Measurements from ENCODE around the gene XXYLT1.

Gene XXYLT1

DNA sequence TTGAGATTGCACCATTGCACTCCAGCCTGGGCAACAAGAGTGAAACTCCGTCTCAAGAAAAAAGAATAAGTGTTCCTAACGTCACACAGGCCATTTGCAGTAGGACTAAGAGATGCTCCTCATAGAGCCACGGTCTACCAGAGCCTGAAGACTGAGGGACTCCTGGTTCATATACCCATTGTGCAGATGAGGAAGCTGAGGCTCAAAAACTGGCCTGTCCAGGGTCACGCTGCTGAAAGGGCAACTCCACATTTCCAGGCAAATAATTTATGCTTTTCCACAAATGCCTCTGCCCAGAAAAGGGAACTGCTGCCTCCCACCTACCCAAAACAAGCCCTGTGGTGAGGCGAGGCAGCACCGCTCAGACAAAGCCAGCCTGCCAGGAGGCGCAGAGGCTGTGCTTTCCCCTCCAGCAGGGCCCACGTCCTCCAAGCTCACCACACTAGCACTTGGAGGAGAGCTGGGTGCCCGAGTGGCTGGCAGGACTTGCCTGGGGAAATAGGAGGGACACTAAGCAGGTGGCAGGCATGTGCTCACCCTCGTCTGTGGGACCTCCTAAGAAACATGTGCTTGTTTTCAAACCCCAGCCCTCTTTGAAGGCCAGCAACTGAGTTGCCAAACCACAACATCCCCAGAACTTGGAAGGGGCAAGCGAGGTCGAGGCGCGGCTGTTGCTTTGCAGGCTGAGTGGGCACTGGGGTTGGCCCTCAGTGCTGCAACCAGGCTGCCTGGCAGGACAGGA lies 195.6 kb downstream of the XXYLT1 start:
- H3K4me1 Mint-ChIP-seq (ENCODE audit: low read depth), result peaks cover 3% of the 10 kb centered on the region
- H3K4me3 Mint-ChIP-seq, result no peak overlapping the region
- no peaks in the 10 kb centered on the region for H3K9me3 Mint-ChIP-seq
- no peak overlapping the region for H3K27ac Mint-ChIP-seq
- H3K27me3 Mint-ChIP-seq (ENCODE audit: low read depth), result no peaks in the 10 kb centered on the region
- no peaks in the 10 kb centered on the region for H3K36me3 Mint-ChIP-seq (ENCODE audit: low read depth)

DNA sequence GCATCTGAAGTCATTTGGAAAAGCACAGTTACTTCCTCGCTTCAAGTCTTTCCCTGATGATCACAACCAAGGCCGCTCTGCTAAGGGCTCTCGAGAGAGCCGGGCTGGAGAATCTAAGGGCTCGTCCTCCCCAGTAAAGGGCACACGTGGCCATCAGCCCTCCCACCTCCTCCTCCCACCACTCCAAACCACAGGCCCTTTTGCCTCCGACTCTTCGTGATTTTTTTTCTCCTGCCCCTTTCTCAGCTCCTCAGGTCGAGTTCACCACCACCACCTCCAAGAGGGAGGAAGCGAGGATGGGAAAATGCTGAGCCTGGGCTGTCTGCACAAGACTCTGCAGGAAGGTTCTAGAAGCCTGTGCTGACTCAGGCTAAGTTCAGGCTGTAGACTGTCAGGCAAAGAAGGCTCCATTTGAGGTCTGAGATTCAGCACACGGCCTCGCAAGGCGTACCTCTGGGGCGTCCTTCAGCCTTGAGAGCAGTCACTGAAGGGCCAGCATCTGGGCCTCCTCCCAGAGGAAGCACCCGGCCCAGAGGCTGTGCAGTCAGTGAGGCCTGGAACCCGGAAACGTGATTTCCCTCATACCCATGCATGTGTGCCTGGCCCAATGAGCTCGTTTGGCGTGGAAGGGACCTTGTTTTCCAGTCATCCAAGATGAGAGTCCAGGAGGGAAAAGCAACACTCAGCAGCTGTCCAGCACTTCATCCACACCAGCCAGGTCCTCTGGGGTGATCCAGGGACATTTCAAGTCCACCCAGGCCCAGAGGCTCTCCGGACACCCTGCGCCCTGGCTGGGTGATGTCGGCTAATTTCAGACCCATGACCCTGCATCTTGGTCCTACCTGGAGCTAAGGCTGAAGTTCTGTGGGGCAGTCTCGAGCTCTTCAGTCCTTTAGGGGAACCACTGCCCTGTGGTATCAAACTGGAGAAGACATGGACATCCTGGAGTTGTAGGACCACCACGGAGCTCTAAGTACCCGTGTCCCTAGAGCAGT lies 196.8 kb downstream of the XXYLT1 start:
- no peak overlapping the region for H3K4me3 Mint-ChIP-seq
- H3K27ac Mint-ChIP-seq, result no peak overlapping the region
- no peaks in the 10 kb centered on the region for H3K27me3 Mint-ChIP-seq (ENCODE audit: low read depth)
- H3K36me3 Mint-ChIP-seq (ENCODE audit: low read depth), result no peaks in the 10 kb centered on the region
- no peaks in the 10 kb centered on the region for H3K4me1 Mint-ChIP-seq (ENCODE audit: low read depth)
- no peaks in the 10 kb centered on the region for H3K9me3 Mint-ChIP-seq

DNA sequence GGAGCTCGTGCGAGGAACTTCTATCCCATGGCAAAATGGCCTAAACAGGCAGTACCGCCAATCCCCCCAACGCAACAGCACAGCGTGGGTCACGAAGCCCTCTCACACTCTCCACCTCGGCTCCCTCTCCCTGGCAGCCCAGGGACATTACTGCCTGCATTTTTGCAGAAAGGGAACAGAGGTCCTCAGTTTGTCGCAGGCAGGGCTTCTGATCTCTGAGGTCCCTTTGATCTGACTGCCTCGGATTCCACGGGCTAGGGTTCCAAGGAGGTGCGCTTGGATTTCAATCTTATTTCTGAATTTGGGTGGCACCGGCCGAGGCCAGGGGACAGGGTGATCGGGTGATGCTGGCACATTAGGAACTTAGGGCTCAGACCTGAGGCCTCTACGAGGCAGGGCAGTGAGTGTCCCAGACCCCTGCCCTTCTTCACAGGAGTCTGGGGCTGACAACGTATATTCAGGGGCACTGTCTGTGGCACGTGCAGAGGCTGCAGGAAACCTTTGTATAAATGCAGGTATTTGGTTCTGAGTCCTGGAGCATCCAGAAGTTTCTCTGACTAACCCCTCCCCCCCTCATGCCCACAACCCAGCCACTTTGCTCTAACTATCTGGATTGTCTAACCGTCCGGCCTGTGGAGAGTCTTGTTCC lies 197.9 kb downstream of the XXYLT1 start:
- Mint-ChIP-seq H3K27ac (no peak overlapping the region), H3K36me3 (ENCODE audit: low read depth) (no peaks in the 10 kb centered on the region), H3K9me3 (no peaks in the 10 kb centered on the region), H3K4me3 (no peak overlapping the region), H3K4me1 (ENCODE audit: low read depth) (no peaks in the 10 kb centered on the region), H3K27me3 (ENCODE audit: low read depth) (no peaks in the 10 kb centered on the region)

DNA sequence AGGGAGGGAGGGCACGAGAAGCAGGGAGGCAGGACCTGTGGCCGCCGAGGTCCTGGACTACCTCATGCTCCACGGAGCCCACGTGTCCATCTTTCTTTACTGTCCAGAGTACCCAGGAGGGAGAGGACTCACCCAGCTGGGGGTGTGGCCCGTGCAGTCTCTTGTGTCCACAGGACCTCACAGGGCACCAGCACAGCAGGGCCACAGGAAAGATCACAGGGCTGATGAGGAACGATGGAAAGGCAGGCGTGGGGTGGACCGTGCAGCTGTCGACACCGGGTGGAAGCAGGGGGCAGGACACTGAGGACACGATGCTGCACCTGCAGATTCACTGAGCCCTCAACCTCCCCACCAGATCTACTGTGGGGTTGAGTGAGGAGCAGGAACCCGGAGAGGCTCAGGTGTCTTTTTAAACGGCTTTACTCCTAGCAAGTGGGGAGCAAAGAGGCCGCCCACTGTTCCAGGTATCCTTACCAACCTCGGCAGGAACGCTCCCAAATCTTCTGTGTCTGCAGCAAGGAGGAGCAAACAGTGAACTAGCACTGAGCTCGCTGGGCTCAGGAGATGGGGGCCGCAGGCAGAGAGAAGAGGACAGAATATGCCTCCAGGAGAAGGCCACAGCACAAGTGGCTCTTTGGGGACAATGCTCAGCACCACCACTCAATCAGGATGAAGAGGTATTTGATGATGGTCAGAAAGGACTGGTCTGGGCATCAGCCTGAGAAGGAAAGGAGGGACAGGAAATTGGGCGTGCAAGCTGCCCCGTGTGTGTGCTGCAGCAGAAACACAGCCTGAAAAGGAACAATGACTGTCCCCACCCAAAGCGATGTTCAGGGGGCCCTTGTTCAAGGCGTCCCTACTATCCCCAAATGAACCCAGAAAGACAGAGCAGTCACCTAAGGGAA lies 198.8 kb downstream of the XXYLT1 start:
- Mint-ChIP-seq H3K27ac (no peak overlapping the region), H3K36me3 (ENCODE audit: low read depth) (no peaks in the 10 kb centered on the region), H3K9me3 (no peaks in the 10 kb centered on the region), H3K4me3 (no peak overlapping the region), H3K27me3 (ENCODE audit: low read depth) (no peaks in the 10 kb centered on the region), H3K4me1 (ENCODE audit: low read depth) (no peaks in the 10 kb centered on the region)

DNA sequence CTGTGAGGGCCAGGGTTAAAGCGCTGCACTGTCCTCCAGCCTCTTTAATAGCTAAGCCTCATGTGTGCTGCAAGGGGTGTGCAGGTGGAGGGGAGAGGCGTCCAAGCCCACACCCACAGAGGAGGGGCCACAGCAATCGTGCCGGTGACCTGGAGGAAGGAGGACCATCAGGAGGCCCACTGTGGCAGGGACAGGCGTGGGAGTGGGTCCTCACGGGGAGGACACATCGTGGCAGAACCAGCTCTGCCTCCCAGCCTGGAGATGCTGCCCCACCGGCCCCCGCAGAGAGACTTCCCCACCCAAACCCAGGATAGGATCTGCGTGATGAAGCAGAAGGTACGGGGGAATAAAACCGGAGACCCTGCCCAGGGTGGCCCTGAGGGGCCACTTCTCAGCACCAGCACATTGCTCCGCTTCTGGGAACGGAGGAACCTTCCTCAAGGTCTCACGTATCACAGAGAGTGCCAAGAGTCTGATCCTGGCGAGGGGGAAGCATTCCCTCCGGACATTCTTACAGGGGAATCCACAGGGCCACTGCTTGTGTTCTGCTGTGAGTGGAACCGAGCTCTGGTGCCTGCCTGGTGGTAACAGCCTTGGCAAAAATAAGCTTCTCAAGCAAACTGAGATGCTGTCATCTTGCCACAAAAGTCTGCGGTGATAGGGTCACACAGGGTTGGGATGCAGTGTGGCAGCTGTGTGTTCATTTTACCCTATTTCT lies 199.8 kb downstream of the XXYLT1 start:
- Mint-ChIP-seq H3K36me3 (ENCODE audit: low read depth) (no peaks in the 10 kb centered on the region), H3K27ac (no peak overlapping the region), H3K27me3 (ENCODE audit: low read depth) (no peaks in the 10 kb centered on the region), H3K9me3 (no peaks in the 10 kb centered on the region), H3K4me1 (ENCODE audit: low read depth) (no peaks in the 10 kb centered on the region), H3K4me3 (no peak overlapping the region)

DNA sequence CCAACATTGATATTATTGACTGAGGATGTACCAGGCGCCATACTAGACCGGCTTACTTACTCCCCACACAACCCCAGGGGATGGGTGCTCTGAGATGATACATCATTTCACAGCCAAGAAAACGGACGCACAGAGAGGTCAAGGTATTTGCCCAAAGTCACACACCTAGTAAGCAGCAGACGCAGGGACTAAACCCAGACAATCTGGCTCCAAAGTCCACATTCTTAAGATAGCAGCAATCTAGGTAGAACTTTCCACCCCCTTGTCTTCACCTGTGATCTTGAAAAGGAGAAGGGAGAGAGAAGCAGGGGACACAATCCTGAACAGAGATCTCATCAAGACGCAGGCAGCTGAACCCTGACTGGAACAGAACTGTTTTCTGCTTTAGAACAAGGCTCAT lies 200.6 kb downstream of the XXYLT1 start:
- H3K4me1 Mint-ChIP-seq (ENCODE audit: low read depth), result no peaks in the 10 kb centered on the region
- no peak overlapping the region for H3K27ac Mint-ChIP-seq
- H3K27me3 Mint-ChIP-seq (ENCODE audit: low read depth), result no peaks in the 10 kb centered on the region
- no peak overlapping the region for H3K4me3 Mint-ChIP-seq
- no peaks in the 10 kb centered on the region for H3K36me3 Mint-ChIP-seq (ENCODE audit: low read depth)
- H3K9me3 Mint-ChIP-seq, result no peaks in the 10 kb centered on the region

DNA sequence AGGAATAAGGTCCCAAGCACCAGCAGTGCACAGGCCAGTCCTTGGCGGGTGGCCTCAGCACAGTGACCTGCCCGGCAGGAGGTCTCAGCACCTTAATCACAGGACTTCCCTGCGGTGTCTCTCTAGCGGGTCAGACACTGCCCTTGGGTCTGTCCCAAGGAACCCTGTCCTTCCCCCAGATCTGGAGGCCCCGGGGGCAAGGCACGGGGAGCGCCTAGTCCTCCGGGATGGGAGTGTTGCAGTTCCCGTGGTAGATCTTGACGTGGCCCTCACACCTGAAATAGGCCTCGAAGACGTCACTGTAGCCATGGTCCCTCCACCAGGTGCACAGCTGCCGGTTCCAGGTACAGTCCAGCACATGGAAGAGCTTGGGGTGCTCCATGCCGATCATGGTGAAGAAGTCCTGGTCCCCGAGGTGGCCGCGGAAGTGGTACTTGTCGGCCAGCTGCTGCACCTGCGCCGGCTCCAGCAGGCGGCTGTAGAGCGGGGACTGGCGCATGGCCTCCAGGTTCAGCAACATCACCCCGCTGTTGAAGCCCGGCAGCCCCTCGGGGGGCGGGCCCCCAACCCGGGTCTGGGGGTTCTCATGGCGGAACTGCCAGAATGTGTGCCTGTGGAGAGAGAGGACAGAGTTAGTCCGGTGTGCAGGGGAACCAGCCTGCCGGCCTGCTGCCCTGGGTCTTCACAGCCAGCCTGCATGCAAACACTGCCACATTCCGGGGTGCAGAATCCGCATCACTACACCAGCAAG lies 201.3 kb downstream of the XXYLT1 start:
- Mint-ChIP-seq H3K4me3 (no peak overlapping the region), H3K4me1 (ENCODE audit: low read depth) (no peaks in the 10 kb centered on the region), H3K36me3 (ENCODE audit: low read depth) (no peaks in the 10 kb centered on the region), H3K27ac (no peak overlapping the region), H3K27me3 (ENCODE audit: low read depth) (no peaks in the 10 kb centered on the region), H3K9me3 (no peaks in the 10 kb centered on the region)

DNA sequence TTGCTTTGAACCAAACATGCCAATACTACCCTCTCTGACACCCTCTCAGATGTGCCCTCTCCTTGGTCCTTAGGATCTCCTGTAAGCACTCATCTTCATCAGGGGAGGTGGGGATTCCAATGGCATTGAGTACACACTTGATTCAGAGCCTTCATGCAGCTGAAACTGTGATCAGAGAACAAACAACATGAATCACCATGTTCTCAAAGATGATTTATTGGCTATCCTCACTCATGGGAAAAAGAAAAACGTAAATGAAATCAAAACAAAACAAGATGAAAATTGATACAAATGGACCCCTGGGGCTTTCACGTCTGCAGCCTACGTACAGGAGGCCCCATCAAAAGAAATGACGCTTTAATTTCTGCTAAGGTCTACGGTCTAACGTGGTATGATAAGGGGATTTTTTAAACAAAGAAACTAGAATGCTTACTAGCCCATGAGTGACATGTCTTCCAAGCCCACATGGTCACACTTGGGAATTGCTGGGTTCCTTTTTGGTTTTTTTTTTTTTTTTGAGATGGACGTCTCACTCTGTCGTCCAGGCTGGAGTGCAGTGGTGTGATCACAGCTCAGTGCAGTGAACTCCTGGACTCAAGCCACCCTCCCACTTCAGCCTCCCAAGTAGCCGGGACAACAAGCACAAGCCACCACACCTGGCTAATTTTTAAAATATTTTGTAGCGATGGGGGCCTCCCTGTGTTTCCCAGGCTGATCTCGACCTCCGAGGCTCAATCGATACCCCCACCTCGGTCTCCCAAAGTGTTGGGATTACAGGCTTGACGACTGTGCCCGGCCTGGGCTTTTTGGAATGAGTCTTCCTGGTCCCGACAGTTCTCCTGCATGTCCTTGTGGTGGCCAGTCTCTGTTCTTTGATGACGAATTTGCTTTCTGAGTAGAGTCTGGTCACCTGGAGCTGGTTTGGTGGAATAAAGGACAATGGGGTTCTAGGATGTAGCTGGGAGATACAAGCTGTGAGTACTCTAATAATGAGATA lies 202.6 kb downstream of the XXYLT1 start:
- no peaks in the 10 kb centered on the region for H3K4me1 Mint-ChIP-seq (ENCODE audit: low read depth)
- no peak overlapping the region for H3K27ac Mint-ChIP-seq

DNA sequence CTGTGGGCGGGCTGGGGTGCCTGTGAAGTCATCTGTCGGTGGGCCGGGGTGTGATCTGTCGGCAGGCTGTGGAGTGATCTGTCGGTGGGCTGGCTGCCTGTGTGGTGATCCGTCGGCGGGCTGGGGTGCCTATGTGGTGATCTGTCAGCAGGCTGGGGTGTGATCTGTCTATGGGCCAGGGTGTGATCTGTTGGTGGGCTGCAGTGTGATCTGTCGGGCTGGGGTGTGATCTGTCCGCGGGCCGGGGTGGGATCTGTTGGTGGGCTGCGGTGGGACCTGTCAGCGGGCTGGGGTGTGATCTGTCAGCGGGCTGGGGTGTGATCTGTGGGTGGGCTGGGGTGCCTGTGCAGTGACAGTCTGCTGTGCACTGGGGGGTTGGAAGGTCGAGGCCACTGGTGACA lies 204.5 kb downstream of the XXYLT1 start:
- H3K27ac Mint-ChIP-seq, result no peak overlapping the region
- H3K27me3 Mint-ChIP-seq (ENCODE audit: low read depth), result no peaks in the 10 kb centered on the region
- no peak overlapping the region for H3K4me3 Mint-ChIP-seq
- H3K9me3 Mint-ChIP-seq, result no peaks in the 10 kb centered on the region
- no peaks in the 10 kb centered on the region for H3K36me3 Mint-ChIP-seq (ENCODE audit: low read depth)
- no peaks in the 10 kb centered on the region for H3K4me1 Mint-ChIP-seq (ENCODE audit: low read depth)

More for the DNA sequence above, 202.6 kb downstream of the XXYLT1 start:
- H3K27me3 Mint-ChIP-seq (ENCODE audit: low read depth), result no peaks in the 10 kb centered on the region
- H3K36me3 Mint-ChIP-seq (ENCODE audit: low read depth), result no peaks in the 10 kb centered on the region
- no peaks in the 10 kb centered on the region for H3K9me3 Mint-ChIP-seq
- no peak overlapping the region for H3K4me3 Mint-ChIP-seq

DNA sequence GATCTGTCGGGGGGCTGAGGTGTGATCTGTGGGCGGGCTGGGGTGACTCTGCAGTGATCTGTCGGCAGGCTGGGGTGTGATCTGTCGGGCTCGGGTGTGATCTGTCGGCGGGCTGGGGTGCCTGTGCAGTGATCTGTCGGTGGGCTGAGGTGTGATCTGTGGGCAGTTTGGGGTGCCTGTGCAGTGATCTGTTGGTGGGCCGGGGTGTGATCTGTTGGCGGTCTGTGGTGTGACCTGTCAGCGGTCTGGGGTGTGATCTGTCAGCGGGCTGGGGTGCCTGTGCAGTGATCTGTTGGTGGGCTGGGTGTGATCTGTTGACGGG lies 205.1 kb downstream of the XXYLT1 start:
- H3K27me3 Mint-ChIP-seq (ENCODE audit: low read depth), result no peaks in the 10 kb centered on the region
- no peak overlapping the region for H3K27ac Mint-ChIP-seq
- no peaks in the 10 kb centered on the region for H3K4me1 Mint-ChIP-seq (ENCODE audit: low read depth)
- H3K4me3 Mint-ChIP-seq, result no peak overlapping the region
- no peaks in the 10 kb centered on the region for H3K36me3 Mint-ChIP-seq (ENCODE audit: low read depth)
- H3K9me3 Mint-ChIP-seq, result no peaks in the 10 kb centered on the region

DNA sequence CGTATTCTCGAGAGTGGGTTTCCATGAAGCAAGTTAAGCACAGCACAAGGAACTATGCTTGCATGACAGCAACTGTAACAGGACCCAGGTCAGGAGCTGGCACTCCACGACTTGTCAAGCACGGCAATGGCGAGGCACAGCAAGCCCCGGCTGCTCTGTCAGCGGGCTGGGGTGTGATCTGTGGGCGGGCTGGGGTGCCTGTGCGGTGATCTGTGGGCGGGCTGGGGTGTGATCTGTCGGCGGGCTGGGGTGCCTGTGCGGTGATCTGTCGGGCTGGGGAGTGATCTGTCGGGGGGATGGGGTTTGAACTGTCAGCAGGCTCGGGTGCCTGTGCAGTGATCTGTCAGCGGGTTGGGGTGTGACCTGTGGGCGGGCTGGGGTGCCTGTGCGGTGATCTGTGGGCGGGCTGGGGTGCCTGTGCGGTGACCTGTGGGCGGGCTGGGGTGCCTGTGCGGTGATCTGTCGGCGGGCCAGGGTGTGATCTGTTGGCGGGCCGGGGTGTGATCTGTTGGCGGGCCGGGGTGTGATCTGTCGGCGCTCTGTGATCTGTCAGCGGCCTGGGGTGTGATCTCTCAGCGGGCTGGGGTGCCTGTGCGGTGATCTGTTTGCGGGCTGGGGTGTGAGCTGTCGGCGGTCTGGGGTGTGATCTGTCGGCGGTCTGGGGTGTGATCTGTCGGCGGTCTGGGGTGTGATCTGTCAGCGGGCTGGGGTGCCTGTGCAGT lies 205.7 kb downstream of the XXYLT1 start:
- Mint-ChIP-seq H3K27ac (no peak overlapping the region), H3K4me3 (no peak overlapping the region), H3K4me1 (ENCODE audit: low read depth) (no peaks in the 10 kb centered on the region), H3K9me3 (no peaks in the 10 kb centered on the region), H3K27me3 (ENCODE audit: low read depth) (no peaks in the 10 kb centered on the region), H3K36me3 (ENCODE audit: low read depth) (no peaks in the 10 kb centered on the region)

Measured in T-helper 1 cell treated with Interleukin-12 subunit alpha and Interleukin-12 subunit beta and Interleukin-4 antibody, amounts not matched to agents 30 μg/mL and 1 μg/mL, for 36 hours (primary cell).